Measurements from ENCODE around the gene PSMG2. TPM values are rescaled to one million over a fixed set of nuclear protein-coding genes. Genes with fewer than 3 reads are reported as not detected.
A peak's percentile ranks its signal among the peaks of the same experiment; 100 is the strongest.

PSMG2 gene
- polyA plus RNA-seq, 1 donor from 2014 or later: 87.2 TPM

- Histone ChIP-seq H3K4me3 (ENCODE audit: low read length) (peak overlapping the region; percentile 93), H3F3A (ENCODE audit: insufficient read depth, low read length, poor library complexity, severe bottlenecking) (no peaks in the 10 kb centered on the region), H3K79me2 (replicated peaks; ENCODE audit: insufficient read depth, low read length) (peaks cover 25% of the 10 kb centered on the region), H3K27ac (ENCODE audit: low read length) (peak overlapping the region; percentile 68), H3K27me3 (ENCODE audit: insufficient read depth, low read depth, low read length) (no peaks in the 10 kb centered on the region), H3K9me2 (ENCODE audit: insufficient read depth, low read length) (no peaks in the 10 kb centered on the region), H3K36me3 (ENCODE audit: insufficient read depth, low read length) (no peaks in the 10 kb centered on the region), H3K4me2 (ENCODE audit: low read length) (peak overlapping the region; percentile 57), H4K20me1 (ENCODE audit: insufficient read depth) (no peaks in the 10 kb centered on the region), H3K9me3 (ENCODE audit: low read length) (no peaks in the 10 kb centered on the region), H2AFZ (ENCODE audit: low read depth, low read length) (peak overlapping the region; percentile 76), H3K9ac (ENCODE audit: low read length) (peak overlapping the region; percentile 85)
- TF ChIP-seq MXI1 (conservative IDR thresholded peaks at IDR 0.05; ENCODE audit: poor library complexity, severe bottlenecking) (no peak), EP300 (conservative IDR thresholded peaks at IDR 0.05; ENCODE audit: poor library complexity, severe bottlenecking) (no peak), CTCF (IDR thresholded peaks at IDR 0.05; ENCODE audit: poor library complexity, severe bottlenecking) (no peak), REST (IDR thresholded peaks at IDR 0.05; ENCODE audit: borderline replicate concordance) (no peak), TAF1 (IDR thresholded peaks at IDR 0.05; ENCODE audit: low read depth) (no peak), POLR2AphosphoS5 (IDR thresholded peaks at IDR 0.05) (no peak), SMC3 (conservative IDR thresholded peaks at IDR 0.05; ENCODE audit: poor library complexity) (no peak), RAD21 (conservative IDR thresholded peaks at IDR 0.05) (no peak), EZH2 (IDR thresholded peaks at IDR 0.05; ENCODE audit: borderline replicate concordance, insufficient read depth, low read length, poor library complexity, severe bottlenecking) (no peak)
Observed at GRCh38 chr18:12656605-12656937, 46.3 kb upstream of the PSMG2 start.

GRCh38 chr18:12656938-12657683 is 45.7 kb upstream of the PSMG2 start:
- H4K20me1 ChIP-seq (ENCODE audit: insufficient read depth): no peaks in the 10 kb centered on the region
- peak overlapping the region; percentile 93 for H3K4me3 ChIP-seq (ENCODE audit: low read length)
- H3K9me2 ChIP-seq (ENCODE audit: insufficient read depth, low read length): no peaks in the 10 kb centered on the region
- peak overlapping the region; percentile 68 for H3K27ac ChIP-seq (ENCODE audit: low read length)
- no peaks in the 10 kb centered on the region for H3K27me3 ChIP-seq (ENCODE audit: insufficient read depth, low read depth, low read length)
- no peaks in the 10 kb centered on the region for H3K36me3 ChIP-seq (ENCODE audit: insufficient read depth, low read length)
- H3F3A ChIP-seq (ENCODE audit: insufficient read depth, low read length, poor library complexity, severe bottlenecking): no peaks in the 10 kb centered on the region
- peaks cover 22% of the 10 kb centered on the region for H3K79me2 ChIP-seq (replicated peaks; ENCODE audit: insufficient read depth, low read length)
- H3K9ac ChIP-seq (ENCODE audit: low read length): peak overlapping the region; percentile 85
- TF ChIP-seq CTCF (IDR thresholded peaks at IDR 0.05; ENCODE audit: poor library complexity, severe bottlenecking): no peak
- no peak for TF ChIP-seq RAD21 (conservative IDR thresholded peaks at IDR 0.05)
- no peak for TF ChIP-seq MXI1 (conservative IDR thresholded peaks at IDR 0.05; ENCODE audit: poor library complexity, severe bottlenecking)
- peak; percentile 38 for TF ChIP-seq POLR2AphosphoS5 (IDR thresholded peaks at IDR 0.05)
- no peak for TF ChIP-seq EP300 (conservative IDR thresholded peaks at IDR 0.05; ENCODE audit: poor library complexity, severe bottlenecking)
- TF ChIP-seq REST (IDR thresholded peaks at IDR 0.05; ENCODE audit: borderline replicate concordance): peak; percentile 32
- no peak for TF ChIP-seq SMC3 (conservative IDR thresholded peaks at IDR 0.05; ENCODE audit: poor library complexity)
- TF ChIP-seq TAF1 (IDR thresholded peaks at IDR 0.05; ENCODE audit: low read depth): no peak
- no peak for TF ChIP-seq EZH2 (IDR thresholded peaks at IDR 0.05; ENCODE audit: borderline replicate concordance, insufficient read depth, low read length, poor library complexity, severe bottlenecking)
- peak overlapping the region; percentile 76 for H2AFZ ChIP-seq (ENCODE audit: low read depth, low read length)
- H3K9me3 ChIP-seq (ENCODE audit: low read length): no peaks in the 10 kb centered on the region
- peak overlapping the region; percentile 57 for H3K4me2 ChIP-seq (ENCODE audit: low read length)

Measured in neural cell (in vitro differentiated cells).